K562 (cell line): ENCODE data around the gene PGPEP1. TPM values are rescaled to one million over a fixed set of nuclear protein-coding genes. Genes with fewer than 3 reads are reported as not detected.

Experiments used
- CBX2 ChIP-seq: fragments of 200-600 bp; sonication (generic); IDR thresholded peaks from one replicate; pipeline ENCODE4 v1.6.1; 2012; ENCODE audit warnings: mild to moderate bottlenecking, low read length, inconsistent platforms; ENCODE audit not compliant: insufficient read depth, poor library complexity, severe bottlenecking
- CC2D1A ChIP-seq: fragments of 450-650 bp; IDR thresholded peaks from 2 replicates; pipeline ENCODE4 v1.6.1; 2017; ENCODE audit warnings: mild to moderate bottlenecking
- DIDO1 ChIP-seq: fragments of 450-650 bp; IDR thresholded peaks from 2 replicates; pipeline ENCODE4 v1.6.1; 2016; ENCODE audit warnings: low read depth, missing biosample characterization, missing genetic modification characterization
- EHMT2 ChIP-seq: fragments of 450-650 bp; IDR thresholded peaks from 2 replicates; pipeline ENCODE4 v1.6.1; 2018; ENCODE audit warnings: antibody characterized with exemption
- EP300 ChIP-seq: IDR thresholded peaks from 2 replicates; pipeline ENCODE4 v1.6.1; 2012; ENCODE audit warnings: low read length, improper control_type of control experiment
- EWSR1 ChIP-seq: fragments of 450-650 bp; IDR thresholded peaks from 2 replicates; pipeline ENCODE4 v1.6.1; 2018; ENCODE audit warnings: borderline replicate concordance, mild to moderate bottlenecking, low read depth, moderate library complexity; ENCODE audit not compliant: partially characterized antibody
- HDAC6 ChIP-seq: IDR thresholded peaks from 2 replicates; pipeline ENCODE4 v1.6.1; 2012; ENCODE audit warnings: low read depth, mild to moderate bottlenecking, control low read depth, inconsistent platforms, low read length, moderate library complexity
- HNRNPK ChIP-seq: fragments of 200-400 bp; formaldehyde crosslinking; IDR thresholded peaks from one replicate; pipeline ENCODE4 v1.6.1; 2018; ENCODE audit warnings: mild to moderate bottlenecking, low read depth, low read length; ENCODE audit not compliant: poor library complexity, severe bottlenecking
- HOMEZ ChIP-seq: fragments of 250-450 bp; sonication (Bioruptor Pico); IDR thresholded peaks from 2 replicates; pipeline ENCODE4 v1.4.0; 2020; ENCODE audit warnings: mild to moderate bottlenecking, moderate library complexity
- ID3 ChIP-seq, 2 experiments: fragments of 250-450 bp in 1 of 2; fragments of 450-650 bp in 1 of 2; sonication (Bioruptor Pico) in 1 of 2; IDR thresholded peaks; 2 replicates each; pipeline versions ENCODE4 v1.6.1 to v1.8.0; 2016 to 2021; ENCODE audit warnings: mild to moderate bottlenecking in 2 of 2, moderate library complexity in 2 of 2, missing compliant biosample characterization in 1 of 2, missing genetic modification characterization in 1 of 2
- MCM7 ChIP-seq, 2 experiments: fragments of 450-650 bp; IDR thresholded peaks; 2 replicates each; pipeline ENCODE4 v1.6.1; 2016 to 2018
- MTF1 ChIP-seq: fragments of 250-450 bp; sonication (Bioruptor Pico); IDR thresholded peaks from 2 replicates; pipeline ENCODE4 v1.9.0; 2021; ENCODE audit warnings: moderate library complexity, mild to moderate bottlenecking, inconsistent platforms, borderline replicate concordance
- MYC ChIP-seq, 2 experiments: fragments of 250-450 bp in 1 of 2; sonication (Bioruptor Pico) in 1 of 2; IDR thresholded peaks; 2 replicates each; pipeline versions ENCODE4 v1.5.1 to v1.6.1; 2012 to 2021; ENCODE audit warnings: low read depth in 2 of 2, borderline replicate concordance in 1 of 2, improper control_type of control experiment in 1 of 2, low read length in 1 of 2, mild to moderate bottlenecking in 1 of 2, moderate library complexity in 1 of 2
- POLR3A ChIP-seq: IDR thresholded peaks from 2 replicates; pipeline ENCODE4 v1.6.1; 2011; ENCODE audit warnings: borderline replicate concordance, mild to moderate bottlenecking, moderate library complexity; ENCODE audit not compliant: insufficient read length, insufficient read depth; ENCODE audit errors: extremely low read depth
- SAFB2 ChIP-seq: fragments of 200-400 bp; formaldehyde crosslinking; IDR thresholded peaks from 2 replicates; pipeline ENCODE4 v1.6.1; 2018; ENCODE audit warnings: borderline replicate concordance, low read length, low read depth, moderate library complexity; ENCODE audit not compliant: severe bottlenecking
- SMARCA5 ChIP-seq: fragments of 450-650 bp; IDR thresholded peaks from 2 replicates; pipeline ENCODE4 v1.6.1; 2016
- ZNF146 ChIP-seq: IDR thresholded peaks from one replicate; pipeline ENCODE4 v1.6.1; 2018; ENCODE audit warnings: missing compliant biosample characterization; ENCODE audit not compliant: unreplicated experiment
- ZNF197 ChIP-seq: fragments of 200-800 bp; sonication (Bioruptor generic); IDR thresholded peaks from 2 replicates; pipeline ENCODE4 v1.6.1; 2016; ENCODE audit warnings: low read depth, missing genetic modification characterization, missing compliant biosample characterization
- ZNF212 ChIP-seq: fragments of 450-650 bp; formaldehyde crosslinking; IDR thresholded peaks from 2 replicates; pipeline ENCODE4 v1.4.0; 2020; ENCODE audit warnings: mild to moderate bottlenecking
- ZNF766 ChIP-seq: fragments of 200-800 bp; sonication (Bioruptor generic); conservative IDR thresholded peaks from 2 replicates; pipeline ENCODE4 v1.6.1; 2016; ENCODE audit warnings: missing genetic modification characterization, missing compliant biosample characterization
- polyA plus RNA-seq, 8 experiments: library from polyadenylated mRNA; depleted of rRNA in 4 of 8; stranded (reverse) in 5 of 8; unstranded in 3 of 8; fragments of >200 nt; fragmentation: Nextera tagmentation in 2 of 8; fragmentation: Illumina TruSeq in 1 of 8; extraction: Ambion mirVana in 2 of 8; extraction: Trizol in 1 of 8; gene quantifications; 2 replicates each; pipeline versions ENCODE4 v1.2.1 to v1.2.3, GENCODE V29; 2011 to 2014; ENCODE audit warnings: inconsistent platforms in 1 of 8, missing spikeins in 1 of 8
- total RNA-seq, 7 experiments: library from RNA; depleted of rRNA in 6 of 7; stranded (reverse); fragments of >200 nt in 6 of 7; fragmentation: Illumina TruSeq in 2 of 7; extraction: Trizol in 2 of 7; gene quantifications; 2 replicates each; pipeline versions ENCODE4 v1.2.1 to v1.2.3, GENCODE V29; 2011 to 2021; ENCODE audit warnings: low replicate concordance in 1 of 7
- TF ChIP-seq, protein P1 (sequence below): sonication (generic); formaldehyde crosslinking; IDR thresholded peaks from 2 replicates; pipeline ENCODE4 v1.8.0; 2022; ENCODE audit warnings: mild to moderate bottlenecking, missing genetic modification reagents
- TF ChIP-seq, protein P2 (sequence below): fragments of 250-450 bp; sonication (Bioruptor Pico); IDR thresholded peaks from 2 replicates; pipeline ENCODE4 v1.5.0; 2022; ENCODE audit warnings: mild to moderate bottlenecking

The PGPEP1 gene
- total and polyA plus RNA-seq, 9 of the 15 experiments (the other 6 are each of a cell fraction or from before 2014, with no cell fraction given), result 10.0 to 69.6 (median 33.5) TPM

DNA sequence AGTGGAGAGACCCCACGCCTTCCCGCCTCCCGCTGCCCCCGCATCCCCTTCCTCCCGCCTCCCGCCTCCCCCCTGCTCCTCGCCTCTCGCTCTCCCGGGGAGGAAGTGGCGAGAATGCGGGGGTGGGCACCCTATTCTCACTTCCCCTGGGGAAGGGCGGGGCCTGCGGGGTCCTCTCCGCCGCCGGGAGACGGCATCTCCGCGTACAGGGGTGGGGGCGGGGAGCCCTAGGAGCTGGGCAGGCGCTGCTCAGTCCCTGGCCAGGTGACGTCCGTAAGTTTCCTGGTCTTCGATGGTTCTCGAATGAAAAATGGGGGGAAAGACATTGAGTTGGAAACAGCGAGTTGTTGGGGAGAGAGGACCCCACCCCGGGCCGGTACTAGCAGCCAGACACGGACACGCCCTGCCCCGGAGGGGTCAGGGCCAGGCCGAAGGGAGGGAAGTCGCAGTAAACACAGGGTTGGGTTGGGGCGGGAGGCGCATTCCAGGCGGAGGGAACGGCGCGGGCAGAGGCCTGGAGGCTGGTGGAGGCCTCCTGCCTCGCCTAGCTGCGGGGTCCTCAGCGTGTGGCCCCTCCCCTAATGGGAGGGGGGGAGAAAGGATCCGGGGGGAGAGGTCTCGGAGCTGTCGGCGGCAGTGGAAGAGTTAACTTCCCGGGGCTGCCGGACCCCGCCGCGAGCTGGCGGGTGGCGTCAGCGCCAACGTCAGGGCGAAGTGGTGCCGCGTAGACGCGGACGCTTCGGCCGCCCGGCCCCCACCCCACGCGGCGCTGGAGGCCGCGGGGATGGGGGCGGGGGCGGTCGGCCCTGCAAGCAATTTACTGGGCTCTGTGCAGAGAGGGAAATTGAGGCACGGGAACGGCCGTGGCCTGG, 48.6 kb upstream of the PGPEP1 start (continued):
- TF ChIP-seq MYC (IDR thresholded peaks at IDR 0.05; ENCODE audit: low read depth, low read length), result peak; percentile 53; the same call in 1 of the 2 replicates
- no peak for TF ChIP-seq MYC (CRISPR knock-in tag; IDR thresholded peaks at IDR 0.05; ENCODE audit: borderline replicate concordance, low read depth)
- TF ChIP-seq HDAC6, result no peak
- no peak for TF ChIP-seq ZNF212
- TF ChIP-seq, protein P1, sequence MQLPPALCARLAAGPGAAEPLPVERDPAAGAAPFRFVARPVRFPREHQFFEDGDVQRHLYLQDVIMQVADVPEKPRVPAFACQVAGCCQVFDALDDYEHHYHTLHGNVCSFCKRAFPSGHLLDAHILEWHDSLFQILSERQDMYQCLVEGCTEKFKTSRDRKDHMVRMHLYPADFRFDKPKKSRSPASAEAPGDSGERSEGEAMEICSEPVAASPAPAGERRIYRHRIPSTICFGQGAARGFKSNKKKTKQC (CRISPR knock-in tag), result no peak
- TF ChIP-seq CBX2, result no peak
- no peak for TF ChIP-seq MTF1 (CRISPR knock-in tag)
- peak; percentile 52; the same call in 1 of the 2 replicates for TF ChIP-seq CC2D1A
- no peak for TF ChIP-seq SAFB2
- TF ChIP-seq EHMT2, result no peak
- TF ChIP-seq ZNF766 (CRISPR knock-in tag), result peak; percentile 81
- no peak for TF ChIP-seq DIDO1
- TF ChIP-seq EWSR1, result no peak
- peak; percentile 40 for TF ChIP-seq HNRNPK
- no peak for TF ChIP-seq HOMEZ
- TF ChIP-seq, protein P2, sequence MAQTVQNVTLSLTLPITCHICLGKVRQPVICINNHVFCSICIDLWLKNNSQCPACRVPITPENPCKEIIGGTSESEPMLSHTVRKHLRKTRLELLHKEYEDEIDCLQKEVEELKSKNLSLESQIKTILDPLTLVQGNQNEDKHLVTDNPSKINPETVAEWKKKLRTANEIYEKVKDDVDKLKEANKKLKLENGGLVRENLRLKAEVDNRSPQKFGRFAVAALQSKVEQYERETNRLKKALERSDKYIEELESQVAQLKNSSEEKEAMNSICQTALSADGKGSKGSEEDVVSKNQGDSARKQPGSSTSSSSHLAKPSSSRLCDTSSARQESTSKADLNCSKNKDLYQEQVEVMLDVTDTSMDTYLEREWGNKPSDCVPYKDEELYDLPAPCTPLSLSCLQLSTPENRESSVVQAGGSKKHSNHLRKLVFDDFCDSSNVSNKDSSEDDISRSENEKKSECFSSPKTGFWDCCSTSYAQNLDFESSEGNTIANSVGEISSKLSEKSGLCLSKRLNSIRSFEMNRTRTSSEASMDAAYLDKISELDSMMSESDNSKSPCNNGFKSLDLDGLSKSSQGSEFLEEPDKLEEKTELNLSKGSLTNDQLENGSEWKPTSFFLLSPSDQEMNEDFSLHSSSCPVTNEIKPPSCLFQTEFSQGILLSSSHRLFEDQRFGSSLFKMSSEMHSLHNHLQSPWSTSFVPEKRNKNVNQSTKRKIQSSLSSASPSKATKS (CRISPR knock-in tag), result no peak
- TF ChIP-seq SMARCA5, result no peak
- no peak for TF ChIP-seq ID3 (CRISPR knock-in tag; IDR thresholded peaks at IDR 0.05)
- 0 out of 2 replicates have a peak, but pooled peaks have one; percentile 76 for TF ChIP-seq ID3 (tag; IDR thresholded peaks at IDR 0.05)
- no peak for TF ChIP-seq POLR3A
- peak; percentile 0 for TF ChIP-seq ZNF146 (CRISPR knock-in tag)
- TF ChIP-seq MCM7 (IDR thresholded peaks at IDR 0.05), result no peak; a peak in 1 of 4 replicates
- TF ChIP-seq EP300, result no peak
- no peak for TF ChIP-seq ZNF197 (CRISPR knock-in tag)
